Kidney epithelial cell (primary cell): ENCODE measurements around the gene STK32B. TPM values are rescaled to one million over a fixed set of nuclear protein-coding genes. Genes with fewer than 3 reads are reported as not detected.

ENCODE experiments used
- DNase-seq: peaks from one replicate; pipeline ENCODE4 v3.0.0-alpha.2; 2010; ENCODE audit warnings: low read depth
- H3K27me3 ChIP-seq: 2 replicates; pipeline ENCODE4 v1.6.0; 2011; ENCODE audit warnings: low read length; ENCODE audit not compliant: control insufficient read depth, insufficient read depth
- H3K36me3 ChIP-seq: 2 replicates; pipeline ENCODE4 v1.5.1; 2011; ENCODE audit warnings: low read length; ENCODE audit not compliant: control insufficient read depth, insufficient read depth
- H3K4me3 ChIP-seq: 2 replicates; pipeline ENCODE4 v1.5.1; 2011; ENCODE audit warnings: low read depth, mild to moderate bottlenecking, control low read depth, low read length
- total RNA-seq: library from RNA; depleted of rRNA; stranded (reverse); fragments of >200 nt; gene quantifications from 2 replicates; pipeline ENCODE4 v1.2.3, GENCODE V29; 2015
- TF ChIP-seq, protein P1 (sequence below): IDR thresholded peaks from 2 replicates; pipeline ENCODE4 v1.5.1; 2011; ENCODE audit warnings: mild to moderate bottlenecking, moderate library complexity, low read length, control low read depth, inconsistent platforms; ENCODE audit not compliant: insufficient read depth, poor library complexity, severe bottlenecking

The STK32B gene
- total RNA-seq, 1 donor from 2014 or later, result 3.6 TPM

- Histone ChIP-seq H3K4me3 (no peak overlapping the region), H3K27me3 (no peaks in the 10 kb centered on the region), H3K36me3 (no peaks in the 10 kb centered on the region)
- TF ChIP-seq, protein P1, sequence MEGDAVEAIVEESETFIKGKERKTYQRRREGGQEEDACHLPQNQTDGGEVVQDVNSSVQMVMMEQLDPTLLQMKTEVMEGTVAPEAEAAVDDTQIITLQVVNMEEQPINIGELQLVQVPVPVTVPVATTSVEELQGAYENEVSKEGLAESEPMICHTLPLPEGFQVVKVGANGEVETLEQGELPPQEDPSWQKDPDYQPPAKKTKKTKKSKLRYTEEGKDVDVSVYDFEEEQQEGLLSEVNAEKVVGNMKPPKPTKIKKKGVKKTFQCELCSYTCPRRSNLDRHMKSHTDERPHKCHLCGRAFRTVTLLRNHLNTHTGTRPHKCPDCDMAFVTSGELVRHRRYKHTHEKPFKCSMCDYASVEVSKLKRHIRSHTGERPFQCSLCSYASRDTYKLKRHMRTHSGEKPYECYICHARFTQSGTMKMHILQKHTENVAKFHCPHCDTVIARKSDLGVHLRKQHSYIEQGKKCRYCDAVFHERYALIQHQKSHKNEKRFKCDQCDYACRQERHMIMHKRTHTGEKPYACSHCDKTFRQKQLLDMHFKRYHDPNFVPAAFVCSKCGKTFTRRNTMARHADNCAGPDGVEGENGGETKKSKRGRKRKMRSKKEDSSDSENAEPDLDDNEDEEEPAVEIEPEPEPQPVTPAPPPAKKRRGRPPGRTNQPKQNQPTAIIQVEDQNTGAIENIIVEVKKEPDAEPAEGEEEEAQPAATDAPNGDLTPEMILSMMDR, result no peak
- DNase-seq, result no peak
Observed at GRCh38 chr4:5366421-5366820, 315.1 kb downstream of the STK32B start.

- no peaks in the 10 kb centered on the region for H3K27me3 ChIP-seq
- TF ChIP-seq, protein P1, result no peak
- no peak overlapping the region for H3K4me3 ChIP-seq
- no peaks in the 10 kb centered on the region for H3K36me3 ChIP-seq
- no peak for DNase-seq
Observed at GRCh38 chr4:5368426-5368825, 317.1 kb downstream of the STK32B start.

- Histone ChIP-seq H3K36me3 (no peaks in the 10 kb centered on the region), H3K27me3 (no peaks in the 10 kb centered on the region), H3K4me3 (no peak overlapping the region)
- TF ChIP-seq, protein P1, result no peak
- no peak for DNase-seq
Observed at GRCh38 chr4:5370286-5370685, 319.0 kb downstream of the STK32B start.

GRCh38 chr4:5371415-5372190 lies 320.3 kb downstream of the STK32B start:
- Histone ChIP-seq H3K27me3 (no peaks in the 10 kb centered on the region), H3K36me3 (no peaks in the 10 kb centered on the region), H3K4me3 (no peak overlapping the region)
- TF ChIP-seq, protein P1, result no peak
- no peak for DNase-seq

DNA sequence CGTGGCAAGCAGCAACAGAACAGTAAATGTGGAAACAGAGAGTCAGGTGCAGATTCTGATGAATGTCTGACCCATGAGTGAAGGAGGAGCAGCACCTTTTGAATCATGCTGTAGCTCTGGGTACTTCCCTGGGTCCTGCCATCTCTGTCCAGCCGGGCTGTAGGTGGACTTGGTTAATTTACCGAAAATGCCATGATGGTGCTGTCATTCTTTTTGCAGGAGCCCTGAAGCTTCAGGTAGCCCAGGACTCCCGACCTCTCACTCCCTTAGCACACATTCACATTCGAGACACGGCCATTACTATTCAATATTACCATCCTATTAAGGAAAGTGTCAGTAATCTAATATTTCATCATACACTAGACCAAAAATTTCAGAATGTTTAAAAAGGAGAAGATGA lies 320.9 kb downstream of the STK32B start:
- H3K27me3 ChIP-seq, result no peaks in the 10 kb centered on the region
- TF ChIP-seq, protein P1, result no peak
- H3K4me3 ChIP-seq, result no peak overlapping the region
- no peaks in the 10 kb centered on the region for H3K36me3 ChIP-seq
- DNase-seq, result no peak

GRCh38 chr4:5373327-5373726 lies 322.0 kb downstream of the STK32B start:
- Histone ChIP-seq H3K4me3 (no peak overlapping the region), H3K27me3 (no peaks in the 10 kb centered on the region), H3K36me3 (no peaks in the 10 kb centered on the region)
- DNase-seq, result no peak
- TF ChIP-seq, protein P1, result no peak
